Measurements from ENCODE around the gene CDK2AP2. TPM values are rescaled to one million over a fixed set of nuclear protein-coding genes. Genes with fewer than 3 reads are reported as not detected.
A peak's percentile ranks its signal among the peaks of the same experiment; 100 is the strongest.

The CDK2AP2 gene
- total RNA-seq, 4 donors from 2014 or later, result 32.0 to 55.2 (median 38.1) TPM

DNA sequence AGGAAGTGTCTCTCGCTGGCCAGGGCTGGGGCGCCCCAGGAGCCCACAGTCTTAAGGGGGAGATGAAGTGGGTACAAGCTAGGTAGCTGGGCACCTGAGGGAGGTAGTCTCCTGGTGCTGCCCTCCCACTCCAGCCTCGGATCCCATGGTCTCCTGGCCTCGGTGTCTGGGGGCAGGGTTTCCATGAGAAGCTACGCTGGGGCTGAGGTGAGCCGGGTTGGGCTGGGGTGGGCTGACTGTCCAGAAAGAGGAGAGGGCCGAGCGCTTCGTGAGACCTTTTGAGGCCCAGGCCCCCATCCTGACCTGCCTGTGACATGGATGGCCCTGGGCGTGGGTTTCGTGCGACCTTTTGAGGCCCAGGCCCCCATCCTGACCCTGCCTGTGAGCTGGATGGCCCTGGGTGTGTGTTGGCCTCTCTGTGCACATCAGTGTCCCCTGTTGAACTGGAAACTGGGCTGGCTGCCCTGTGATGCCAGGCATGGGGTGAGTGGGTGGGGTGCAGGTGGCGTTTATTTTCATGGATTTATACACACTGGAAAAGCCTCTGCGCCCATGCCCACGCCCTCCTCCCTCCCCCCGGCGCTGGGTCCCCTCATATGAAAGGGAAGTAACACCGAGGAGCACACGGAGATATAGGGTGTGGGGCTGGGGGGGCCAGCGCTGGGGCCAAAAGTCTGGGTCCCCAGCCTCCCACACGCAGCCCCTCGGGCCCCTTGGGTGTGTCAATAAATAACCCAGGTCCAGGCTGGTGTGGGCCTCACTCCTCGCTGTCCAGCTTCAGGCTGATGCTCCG, 16.5 kb downstream of the CDK2AP2 start:
- Histone ChIP-seq H3K27ac (no peak overlapping the region), H3K9me3 (no peaks in the 10 kb centered on the region), H3K27me3 (no peaks in the 10 kb centered on the region), H3K4me3 (no peak overlapping the region), H3K36me3 (peaks cover 43 to 97% (median 54%) of the 10 kb centered on the region in 3 donors), H3K4me1 (peaks cover 0 to 6% (median under 1%) of the 10 kb centered on the region in 3 donors)
- no peak for DNase-seq
- intact Hi-C loops (cut with DNase I), result no loop called here
- TF ChIP-seq POLR2A (IDR thresholded peaks at IDR 0.05), result no peak
- TF ChIP-seq, protein P1, sequence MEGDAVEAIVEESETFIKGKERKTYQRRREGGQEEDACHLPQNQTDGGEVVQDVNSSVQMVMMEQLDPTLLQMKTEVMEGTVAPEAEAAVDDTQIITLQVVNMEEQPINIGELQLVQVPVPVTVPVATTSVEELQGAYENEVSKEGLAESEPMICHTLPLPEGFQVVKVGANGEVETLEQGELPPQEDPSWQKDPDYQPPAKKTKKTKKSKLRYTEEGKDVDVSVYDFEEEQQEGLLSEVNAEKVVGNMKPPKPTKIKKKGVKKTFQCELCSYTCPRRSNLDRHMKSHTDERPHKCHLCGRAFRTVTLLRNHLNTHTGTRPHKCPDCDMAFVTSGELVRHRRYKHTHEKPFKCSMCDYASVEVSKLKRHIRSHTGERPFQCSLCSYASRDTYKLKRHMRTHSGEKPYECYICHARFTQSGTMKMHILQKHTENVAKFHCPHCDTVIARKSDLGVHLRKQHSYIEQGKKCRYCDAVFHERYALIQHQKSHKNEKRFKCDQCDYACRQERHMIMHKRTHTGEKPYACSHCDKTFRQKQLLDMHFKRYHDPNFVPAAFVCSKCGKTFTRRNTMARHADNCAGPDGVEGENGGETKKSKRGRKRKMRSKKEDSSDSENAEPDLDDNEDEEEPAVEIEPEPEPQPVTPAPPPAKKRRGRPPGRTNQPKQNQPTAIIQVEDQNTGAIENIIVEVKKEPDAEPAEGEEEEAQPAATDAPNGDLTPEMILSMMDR (IDR thresholded peaks at IDR 0.05), result no peak
- WGBS, 2 donors, result 80% methylated on average over 3 of the region's 24 CpGs; no CpG with 5 or more reads in 1 of the 2 donors

DNA sequence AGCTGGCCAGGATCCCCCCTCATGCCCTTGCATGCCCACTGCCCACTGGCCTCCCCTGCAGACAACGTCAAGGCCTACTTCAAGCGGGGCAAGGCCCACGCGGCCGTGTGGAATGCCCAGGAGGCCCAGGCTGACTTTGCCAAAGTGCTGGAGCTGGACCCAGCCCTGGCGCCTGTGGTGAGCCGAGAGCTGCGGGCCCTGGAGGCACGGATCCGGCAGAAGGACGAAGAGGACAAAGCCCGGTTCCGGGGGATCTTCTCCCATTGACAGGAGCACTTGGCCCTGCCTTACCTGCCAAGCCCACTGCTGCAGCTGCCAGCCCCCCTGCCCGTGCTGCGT, 17.3 kb downstream of the CDK2AP2 start:
- Histone ChIP-seq H3K36me3 (peaks cover 43 to 90% (median 54%) of the 10 kb centered on the region in 3 donors), H3K4me3 (no peak overlapping the region), H3K27ac (no peak overlapping the region), H3K9me3 (no peaks in the 10 kb centered on the region), H3K4me1 (peaks cover 6 to 14% (median 7%) of the 10 kb centered on the region in 3 donors), H3K27me3 (no peaks in the 10 kb centered on the region)
- no peak for TF ChIP-seq POLR2A (IDR thresholded peaks at IDR 0.05)
- TF ChIP-seq, protein P1 (IDR thresholded peaks at IDR 0.05), result no peak
- WGBS, 2 donors, result 30 to 71% methylated on average over 4 to 10 of the region's 15 CpGs
- intact Hi-C loops (cut with DNase I), result no loop called here
- no peak for DNase-seq

DNA sequence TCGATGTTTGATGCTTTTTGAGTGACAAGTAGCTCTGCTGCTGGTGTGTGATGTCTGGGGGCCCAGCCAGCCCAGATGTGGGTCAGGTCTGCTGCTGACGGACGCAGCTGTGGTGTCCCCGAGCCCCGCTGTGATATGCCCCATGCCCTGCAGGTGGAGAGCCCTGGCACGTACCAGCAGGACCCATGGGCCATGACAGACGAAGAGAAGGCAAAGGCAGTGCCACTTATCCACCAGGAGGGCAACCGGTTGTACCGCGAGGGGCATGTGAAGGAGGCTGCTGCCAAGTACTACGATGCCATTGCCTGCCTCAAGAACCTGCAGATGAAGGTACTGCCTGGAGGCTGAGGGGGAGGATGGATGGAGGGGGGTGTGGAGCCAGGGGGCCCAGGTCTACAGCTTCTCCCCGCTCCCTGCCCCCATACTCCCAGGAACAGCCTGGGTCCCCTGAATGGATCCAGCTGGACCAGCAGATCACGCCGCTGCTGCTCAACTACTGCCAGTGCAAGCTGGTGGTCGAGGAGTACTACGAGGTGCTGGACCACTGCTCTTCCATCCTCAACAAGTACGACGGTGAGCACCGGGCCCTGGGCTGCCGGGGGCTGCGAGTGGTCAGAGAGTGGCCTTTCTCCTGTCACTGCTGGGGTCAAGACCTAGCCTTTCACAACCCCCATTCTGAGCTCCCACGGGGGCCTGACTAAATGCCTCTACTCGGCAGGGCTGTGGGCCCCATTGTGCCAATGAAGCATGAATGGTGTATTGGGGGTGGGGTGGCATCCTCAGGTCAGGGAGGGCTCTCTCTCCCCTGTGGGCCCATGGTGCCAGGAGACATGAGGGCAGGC, 17.9 kb downstream of the CDK2AP2 start:
- no peaks in the 10 kb centered on the region for H3K27me3 ChIP-seq
- H3K4me1 ChIP-seq, result peaks cover 7 to 19% (median 10%) of the 10 kb centered on the region in 3 donors
- no peak overlapping the region for H3K27ac ChIP-seq
- H3K9me3 ChIP-seq, result no peaks in the 10 kb centered on the region
- H3K4me3 ChIP-seq, result no peak overlapping the region
- no peak for DNase-seq
- H3K36me3 ChIP-seq, result peaks cover 43 to 84% (median 54%) of the 10 kb centered on the region in 3 donors
- 66 to 81% methylated on average over 9 to 14 of the region's 23 CpGs for WGBS, 2 donors
- intact Hi-C loops (cut with DNase I), result no loop called here
- no peak for TF ChIP-seq POLR2A (IDR thresholded peaks at IDR 0.05)
- TF ChIP-seq, protein P1 (IDR thresholded peaks at IDR 0.05), result peak in 1 of 6 experiments; percentile 8

DNA sequence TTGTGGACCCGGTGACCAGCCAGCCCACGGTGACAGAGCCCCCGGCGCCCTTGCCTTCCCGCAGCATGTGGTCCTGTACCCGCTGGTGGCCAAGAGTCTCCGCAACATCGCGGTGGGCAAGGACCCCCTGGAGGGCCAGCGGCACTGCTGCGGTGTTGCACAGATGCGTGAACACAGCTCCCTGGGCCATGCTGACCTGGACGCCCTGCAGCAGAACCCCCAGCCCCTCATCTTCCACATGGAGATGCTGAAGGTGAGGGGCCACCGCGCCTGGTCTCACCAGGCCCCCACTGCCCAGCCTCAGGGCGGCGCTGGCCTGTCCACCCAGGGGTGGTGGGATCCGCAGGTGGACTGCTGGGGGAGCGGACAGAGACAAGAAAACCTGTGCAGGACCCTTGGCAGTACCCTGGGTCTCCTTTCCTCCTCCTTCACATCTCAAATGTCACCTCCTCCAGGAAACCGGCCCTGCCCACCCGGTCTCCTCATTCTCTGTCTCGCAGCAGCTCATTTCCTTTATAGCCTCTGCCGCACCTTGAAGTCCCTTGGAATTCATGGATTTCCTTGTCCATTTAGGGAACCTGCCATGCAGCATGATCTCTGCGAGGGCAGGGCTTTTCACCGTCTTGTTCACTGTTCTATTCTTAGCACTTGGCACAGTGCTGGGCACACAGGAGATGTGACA, 18.6 kb downstream of the CDK2AP2 start:
- H3K27me3 ChIP-seq, result no peaks in the 10 kb centered on the region
- TF ChIP-seq POLR2A (IDR thresholded peaks at IDR 0.05), result no peak
- TF ChIP-seq, protein P1 (IDR thresholded peaks at IDR 0.05), result no peak
- no peaks in the 10 kb centered on the region for H3K9me3 ChIP-seq
- no peak overlapping the region for H3K4me3 ChIP-seq
- H3K36me3 ChIP-seq, result peaks cover 43 to 76% (median 54%) of the 10 kb centered on the region in 3 donors
- DNase-seq, result no peak
- H3K27ac ChIP-seq, result no peak overlapping the region
- intact Hi-C loops (cut with DNase I), result no loop called here
- H3K4me1 ChIP-seq, result peaks cover 7 to 27% (median 13%) of the 10 kb centered on the region in 3 donors
- 70 to 81% methylated on average over 8 to 18 of the region's 25 CpGs for WGBS, 2 donors

Measured in esophagus squamous epithelium (tissue), 5 donors.